Cardiac muscle cell (in vitro differentiated cells and primary cell): Measurements from ENCODE around the gene IQCM. TPM values are rescaled to one million over a fixed set of nuclear protein-coding genes. Genes with fewer than 3 reads are reported as not detected.

Experiments used
- DNase-seq, 2 donors: peaks; one replicate each; pipeline versions ENCODE4 v3.0.0 to v3.0.0-alpha.2; 2010 to 2017; ENCODE audit warnings: low read depth in 1 of 2, low spot score in 1 of 2
- H3K27ac ChIP-seq: fragments of 200-600 bp; sonication (generic); 2 replicates; pipeline ENCODE4 v1.5.1; 2016
- H3K27me3 ChIP-seq: fragments of 200-600 bp; sonication (generic); 2 replicates; pipeline ENCODE4 v1.6.0; 2016; ENCODE audit warnings: control low read depth
- H3K36me3 ChIP-seq: fragments of 200-600 bp; sonication (generic); 2 replicates; pipeline ENCODE4 v1.5.1; 2016; ENCODE audit warnings: control low read depth
- H3K4me1 ChIP-seq: fragments of 200-600 bp; sonication (generic); 2 replicates; pipeline ENCODE4 v1.8.1; 2017; ENCODE audit warnings: low read depth, mild to moderate bottlenecking, mixed run types
- H3K4me3 ChIP-seq: fragments of 200-600 bp; sonication (generic); 2 replicates; pipeline ENCODE4 v1.5.1; 2016; ENCODE audit warnings: mild to moderate bottlenecking
- H3K9me3 ChIP-seq: fragments of 200-600 bp; sonication (generic); 2 replicates; pipeline ENCODE4 v1.5.1; 2017; ENCODE audit warnings: low read depth, mild to moderate bottlenecking, control low read depth
- polyA plus RNA-seq: library from polyadenylated mRNA; unstranded; fragments of >200 nt; fragmentation: Nextera tagmentation; extraction: Ambion mirVana; gene quantifications from 2 replicates; pipeline ENCODE4 v1.2.1, GENCODE V29; 2016
- total RNA-seq: library from RNA; depleted of rRNA; stranded (reverse); fragments of >200 nt; gene quantifications from 2 replicates; pipeline ENCODE4 v1.2.3, GENCODE V29; 2016
- TF ChIP-seq, protein P1 (sequence below): IDR thresholded peaks from 2 replicates; pipeline ENCODE4 v1.5.1; 2012; ENCODE audit warnings: low read depth, mild to moderate bottlenecking, low read length

Gene IQCM
- total and polyA plus RNA-seq, 2 experiments from 2014 or later: not detected

DNA sequence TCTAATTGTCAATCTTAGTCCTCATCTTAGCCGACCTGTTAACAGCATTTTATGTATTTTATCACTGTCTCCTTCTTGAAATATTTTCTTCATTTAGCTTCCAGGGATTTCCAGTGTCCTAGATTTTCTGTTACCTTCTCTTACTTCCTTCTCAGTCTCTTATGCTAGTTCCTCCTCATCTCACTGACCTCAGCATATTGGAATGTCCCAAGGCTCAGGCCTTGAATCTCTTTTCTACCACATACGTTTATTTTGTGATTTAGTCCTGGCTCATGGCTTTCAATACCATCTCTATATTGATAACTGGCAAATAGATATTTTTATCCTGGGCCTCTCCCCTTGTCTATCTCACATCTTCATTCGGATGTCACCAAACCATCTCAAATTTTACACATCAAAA is 61.1 kb downstream of the IQCM start:
- TF ChIP-seq, protein P1, sequence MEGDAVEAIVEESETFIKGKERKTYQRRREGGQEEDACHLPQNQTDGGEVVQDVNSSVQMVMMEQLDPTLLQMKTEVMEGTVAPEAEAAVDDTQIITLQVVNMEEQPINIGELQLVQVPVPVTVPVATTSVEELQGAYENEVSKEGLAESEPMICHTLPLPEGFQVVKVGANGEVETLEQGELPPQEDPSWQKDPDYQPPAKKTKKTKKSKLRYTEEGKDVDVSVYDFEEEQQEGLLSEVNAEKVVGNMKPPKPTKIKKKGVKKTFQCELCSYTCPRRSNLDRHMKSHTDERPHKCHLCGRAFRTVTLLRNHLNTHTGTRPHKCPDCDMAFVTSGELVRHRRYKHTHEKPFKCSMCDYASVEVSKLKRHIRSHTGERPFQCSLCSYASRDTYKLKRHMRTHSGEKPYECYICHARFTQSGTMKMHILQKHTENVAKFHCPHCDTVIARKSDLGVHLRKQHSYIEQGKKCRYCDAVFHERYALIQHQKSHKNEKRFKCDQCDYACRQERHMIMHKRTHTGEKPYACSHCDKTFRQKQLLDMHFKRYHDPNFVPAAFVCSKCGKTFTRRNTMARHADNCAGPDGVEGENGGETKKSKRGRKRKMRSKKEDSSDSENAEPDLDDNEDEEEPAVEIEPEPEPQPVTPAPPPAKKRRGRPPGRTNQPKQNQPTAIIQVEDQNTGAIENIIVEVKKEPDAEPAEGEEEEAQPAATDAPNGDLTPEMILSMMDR: no peak

DNA sequence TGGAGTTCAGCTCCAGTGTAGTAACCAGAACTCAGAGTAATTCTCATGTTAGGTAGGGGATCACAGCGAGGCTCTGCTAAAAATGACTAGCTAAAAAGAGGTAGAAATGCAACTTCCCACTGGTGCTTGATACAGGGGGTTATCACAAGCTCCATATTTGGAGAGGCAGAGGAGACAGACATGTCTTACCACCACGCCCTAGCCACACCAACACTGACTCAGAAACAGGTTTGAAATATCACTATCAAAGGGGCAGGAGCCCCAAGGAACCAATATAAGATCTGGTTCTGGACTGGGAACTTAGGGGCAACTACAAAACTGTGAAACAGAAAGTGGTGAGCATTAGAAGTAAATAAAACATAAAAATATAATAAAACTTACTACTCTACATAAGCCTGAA is 62.9 kb downstream of the IQCM start:
- H3K4me1 ChIP-seq: no peaks in the 10 kb centered on the region
- H3K9me3 ChIP-seq: no peaks in the 10 kb centered on the region
- no peak overlapping the region for H3K4me3 ChIP-seq
- H3K27me3 ChIP-seq: no peaks in the 10 kb centered on the region
- TF ChIP-seq, protein P1: no peak
- H3K36me3 ChIP-seq: no peaks in the 10 kb centered on the region
- no peak overlapping the region for H3K27ac ChIP-seq
- DNase-seq: no peak

More for the DNA sequence above, 61.1 kb downstream of the IQCM start:
- Histone ChIP-seq H3K4me1 (no peaks in the 10 kb centered on the region), H3K4me3 (no peak overlapping the region), H3K27me3 (no peaks in the 10 kb centered on the region), H3K36me3 (no peaks in the 10 kb centered on the region), H3K27ac (no peak overlapping the region), H3K9me3 (no peaks in the 10 kb centered on the region)
- DNase-seq: peak in 1 of 2 donors; percentile 5

DNA sequence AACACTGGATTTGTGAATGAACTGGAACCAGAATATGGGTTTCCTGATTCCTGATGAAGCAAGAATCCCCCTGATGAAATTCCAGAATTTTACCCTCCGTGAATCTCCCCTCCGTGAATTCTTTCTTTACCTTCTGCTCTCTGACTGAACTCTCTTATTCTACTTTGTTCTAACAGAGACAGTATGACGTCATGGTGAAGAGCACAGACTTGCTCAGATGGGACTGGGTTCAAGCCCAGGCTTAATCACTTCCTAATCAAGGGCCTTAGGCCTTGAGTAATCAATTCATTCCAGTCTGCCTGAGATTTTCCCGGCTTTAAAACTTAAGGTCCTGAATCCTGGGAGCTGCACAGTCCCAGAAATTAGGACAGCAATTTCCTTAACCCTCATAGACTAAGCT is 64.5 kb downstream of the IQCM start:
- TF ChIP-seq, protein P1: no peak
- Histone ChIP-seq H3K4me1 (no peaks in the 10 kb centered on the region), H3K4me3 (no peak overlapping the region), H3K9me3 (no peaks in the 10 kb centered on the region), H3K27ac (no peak overlapping the region), H3K27me3 (no peaks in the 10 kb centered on the region), H3K36me3 (no peaks in the 10 kb centered on the region)
- no peak for DNase-seq

DNA sequence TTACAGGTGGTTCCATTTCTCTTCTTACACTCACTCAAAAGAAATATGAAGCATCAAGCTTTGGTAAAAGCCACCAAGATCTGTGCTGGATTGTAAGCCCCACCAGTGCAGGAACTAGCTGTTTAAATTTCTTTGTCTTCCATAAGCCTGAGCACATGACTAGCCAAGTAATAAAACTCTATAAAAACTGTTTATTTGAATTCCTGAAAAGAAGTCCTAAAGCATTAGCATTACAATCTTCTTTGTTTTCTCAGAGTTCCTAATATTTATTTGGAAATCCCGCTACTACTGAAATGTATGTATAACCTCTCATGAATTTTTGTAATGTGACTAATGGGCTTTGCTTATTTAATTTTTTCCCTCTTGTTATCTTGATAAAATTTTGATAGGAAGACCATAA is 65.9 kb downstream of the IQCM start:
- no peak overlapping the region for H3K4me3 ChIP-seq
- DNase-seq: no peak
- TF ChIP-seq, protein P1: no peak
- H3K36me3 ChIP-seq: no peaks in the 10 kb centered on the region
- H3K27ac ChIP-seq: no peak overlapping the region
- H3K4me1 ChIP-seq: no peaks in the 10 kb centered on the region
- no peaks in the 10 kb centered on the region for H3K9me3 ChIP-seq
- no peaks in the 10 kb centered on the region for H3K27me3 ChIP-seq

DNA sequence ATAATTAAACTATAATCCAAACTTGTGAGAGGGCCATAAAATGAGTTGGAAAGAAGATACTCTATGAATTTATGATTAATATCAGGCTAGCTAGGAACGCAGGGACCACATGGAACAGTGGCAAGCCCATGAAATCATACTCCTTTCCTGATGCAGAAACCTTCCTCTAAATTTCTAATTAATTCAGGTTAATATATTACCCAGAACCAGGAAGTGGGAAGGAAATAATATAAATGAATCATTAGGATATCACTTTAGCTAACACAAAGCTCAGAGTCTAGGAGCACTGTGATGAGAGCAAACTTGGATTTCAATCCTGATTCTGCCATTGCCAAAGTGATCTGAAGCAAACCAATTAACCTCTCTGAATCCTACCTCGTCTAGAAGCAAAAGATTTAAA is 68.0 kb downstream of the IQCM start:
- Histone ChIP-seq H3K27ac (no peak overlapping the region), H3K4me3 (no peak overlapping the region), H3K4me1 (no peaks in the 10 kb centered on the region), H3K36me3 (no peaks in the 10 kb centered on the region), H3K27me3 (no peaks in the 10 kb centered on the region), H3K9me3 (no peaks in the 10 kb centered on the region)
- no peak for DNase-seq
- TF ChIP-seq, protein P1: no peak

DNA sequence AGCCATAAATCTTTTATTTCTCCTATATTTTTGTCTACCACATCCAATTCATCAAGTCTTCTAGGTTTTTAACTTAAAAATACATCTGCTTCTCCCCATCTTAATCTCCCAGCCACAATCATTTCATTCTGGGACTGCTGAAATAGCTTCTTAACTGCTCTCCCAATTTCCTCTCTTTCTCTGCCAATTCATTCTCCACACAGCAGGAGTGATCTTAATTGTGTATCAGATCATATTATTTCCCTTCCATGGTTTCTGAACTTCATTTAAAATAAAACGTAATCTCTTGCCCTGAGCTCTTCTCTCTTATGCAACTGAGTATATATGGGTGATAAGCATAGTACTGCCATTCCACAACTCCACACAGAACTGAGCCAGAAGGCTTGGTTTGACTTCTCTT is 69.4 kb downstream of the IQCM start:
- H3K4me3 ChIP-seq: no peak overlapping the region
- no peaks in the 10 kb centered on the region for H3K27me3 ChIP-seq
- no peak for DNase-seq
- no peaks in the 10 kb centered on the region for H3K4me1 ChIP-seq
- H3K36me3 ChIP-seq: no peaks in the 10 kb centered on the region
- no peak overlapping the region for H3K27ac ChIP-seq
- no peaks in the 10 kb centered on the region for H3K9me3 ChIP-seq
- TF ChIP-seq, protein P1: no peak
